ENCODE data around the gene CFAP90.

- TF ChIP-seq, protein P1, sequence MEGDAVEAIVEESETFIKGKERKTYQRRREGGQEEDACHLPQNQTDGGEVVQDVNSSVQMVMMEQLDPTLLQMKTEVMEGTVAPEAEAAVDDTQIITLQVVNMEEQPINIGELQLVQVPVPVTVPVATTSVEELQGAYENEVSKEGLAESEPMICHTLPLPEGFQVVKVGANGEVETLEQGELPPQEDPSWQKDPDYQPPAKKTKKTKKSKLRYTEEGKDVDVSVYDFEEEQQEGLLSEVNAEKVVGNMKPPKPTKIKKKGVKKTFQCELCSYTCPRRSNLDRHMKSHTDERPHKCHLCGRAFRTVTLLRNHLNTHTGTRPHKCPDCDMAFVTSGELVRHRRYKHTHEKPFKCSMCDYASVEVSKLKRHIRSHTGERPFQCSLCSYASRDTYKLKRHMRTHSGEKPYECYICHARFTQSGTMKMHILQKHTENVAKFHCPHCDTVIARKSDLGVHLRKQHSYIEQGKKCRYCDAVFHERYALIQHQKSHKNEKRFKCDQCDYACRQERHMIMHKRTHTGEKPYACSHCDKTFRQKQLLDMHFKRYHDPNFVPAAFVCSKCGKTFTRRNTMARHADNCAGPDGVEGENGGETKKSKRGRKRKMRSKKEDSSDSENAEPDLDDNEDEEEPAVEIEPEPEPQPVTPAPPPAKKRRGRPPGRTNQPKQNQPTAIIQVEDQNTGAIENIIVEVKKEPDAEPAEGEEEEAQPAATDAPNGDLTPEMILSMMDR (IDR thresholded peaks at IDR 0.05; ENCODE audit: control extremely low read depth in 1 of 3, insufficient read depth in 1 of 3, low read depth in 1 of 3, low read length in 3 of 3) = no peak
- TF ChIP-seq TBP (IDR thresholded peaks at IDR 0.05; ENCODE audit: low read depth, low read length) = no peak
- no peak for TF ChIP-seq CHD1 (IDR thresholded peaks at IDR 0.05; ENCODE audit: low read depth, low read length)
- TF ChIP-seq KDM1A (IDR thresholded peaks at IDR 0.05; ENCODE audit: borderline replicate concordance, low read length) = no peak
- no peak for TF ChIP-seq RAD21 (IDR thresholded peaks at IDR 0.05 in 1 of 2, conservative IDR thresholded peaks at IDR 0.05 in 1 of 2; ENCODE audit: low read depth in 2 of 2, low read length in 2 of 2)
- no peak for TF ChIP-seq TAF1 (IDR thresholded peaks at IDR 0.05; ENCODE audit: low read depth, low read length)
- no peak for TF ChIP-seq SP1 (IDR thresholded peaks at IDR 0.05; ENCODE audit: low read depth, low read length)
- no peak for TF ChIP-seq NRF1 (IDR thresholded peaks at IDR 0.05; ENCODE audit: low read depth, low read length)
- TF ChIP-seq POLR2A (IDR thresholded peaks at IDR 0.05; ENCODE audit: control extremely low read depth in 1 of 2, low read depth in 2 of 2, low read length in 2 of 2) = no peak
- TF ChIP-seq EZH2 (IDR thresholded peaks at IDR 0.05; ENCODE audit: low read depth, low read length, severe bottlenecking) = no peak
- TF ChIP-seq EGR1 (IDR thresholded peaks at IDR 0.05; ENCODE audit: borderline replicate concordance, low read depth, low read length) = no peak
- no peak for TF ChIP-seq SIN3A (conservative IDR thresholded peaks at IDR 0.05 in 1 of 2, IDR thresholded peaks at IDR 0.05 in 1 of 2; ENCODE audit: low read depth in 1 of 2, low read length in 2 of 2)
- TF ChIP-seq, protein P2, sequence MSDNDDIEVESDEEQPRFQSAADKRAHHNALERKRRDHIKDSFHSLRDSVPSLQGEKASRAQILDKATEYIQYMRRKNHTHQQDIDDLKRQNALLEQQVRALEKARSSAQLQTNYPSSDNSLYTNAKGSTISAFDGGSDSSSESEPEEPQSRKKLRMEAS (IDR thresholded peaks at IDR 0.05) = no peak
- no peak for TF ChIP-seq BCL11A (IDR thresholded peaks at IDR 0.05; ENCODE audit: low read depth in 2 of 2, low read length in 2 of 2)
Measured at GRCh38 chr5:7857361-7857760, 6.4 kb upstream of the CFAP90 start.
